RWPE1 (cell line): ENCODE data around the gene UST.
"Not testable (repeated sequence)": the region's sequence is repeated elsewhere in the genome, so short reads cannot be mapped to it uniquely, and the experiment has no call there.

Experiments used
- CTCF ChIA-PET: fragments of 350-600 bp; sonication (Branson Sonifier 250); formaldehyde crosslinking; extraction: SDS; loops from one replicate; lab custom pipeline; 2021; lab: Yijun Ruan, JAX
- POLR2A ChIA-PET: fragments of 400-600 bp; formaldehyde crosslinking; extraction: SDS; loops from one replicate; lab custom pipeline; 2020; ENCODE audit warnings: antibody characterized with exemption; ENCODE audit not compliant: low non-redundant PET; lab: Yijun Ruan, JAX
- DNase-seq: peaks from one replicate; pipeline ENCODE4 v3.0.0; 2012; ENCODE audit warnings: low spot score
- H3K27ac ChIP-seq: fragments of 450-650 bp; 2 replicates; pipeline ENCODE4 v1.5.1; 2017
- TF ChIP-seq, protein P1 (sequence below): fragments of 450-650 bp; conservative IDR thresholded peaks from 2 replicates; pipeline ENCODE4 v1.5.1; 2017; ENCODE audit warnings: low read depth, mild to moderate bottlenecking

Gene UST

DNA sequence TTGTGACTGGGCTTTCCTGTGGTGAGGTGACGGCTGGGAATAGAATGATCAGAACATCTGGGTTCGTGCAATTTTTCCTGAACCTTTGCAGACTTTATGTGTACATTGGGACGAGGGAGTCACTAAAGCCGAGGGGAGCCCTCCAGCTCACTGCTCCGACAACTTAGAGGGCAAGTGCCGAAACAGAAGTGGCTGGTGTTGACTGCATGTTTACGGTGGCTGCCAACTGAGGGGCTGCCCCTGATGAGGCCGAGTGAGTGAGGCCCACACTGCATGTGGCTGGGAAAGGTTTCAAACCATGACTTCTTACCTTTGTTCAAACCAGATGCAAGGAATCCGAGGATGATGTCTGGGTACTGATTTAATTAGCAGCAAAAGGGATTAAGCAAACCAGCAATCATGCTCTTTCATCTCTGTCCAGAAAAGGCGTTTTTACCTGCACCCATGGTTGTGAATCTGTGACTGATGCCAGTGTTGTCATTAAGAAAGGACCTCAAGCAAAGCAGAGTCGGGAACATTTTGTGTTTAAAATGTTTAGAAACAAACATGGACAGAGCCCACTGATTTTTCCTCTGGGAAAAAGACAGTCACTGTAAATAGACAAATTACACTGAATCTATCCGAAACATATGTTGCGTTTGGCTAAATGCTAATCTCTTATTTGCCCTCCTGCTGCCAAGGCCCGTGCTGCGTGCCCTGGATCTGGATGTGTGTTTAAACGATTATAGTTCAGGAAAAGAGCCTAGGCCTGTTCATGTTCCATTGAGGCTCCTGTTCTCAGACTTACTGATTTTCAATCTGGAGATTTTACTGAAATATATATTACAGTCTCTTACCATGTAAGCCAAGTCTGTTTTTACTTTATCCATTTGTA is 105.1 kb downstream of the UST start:
- TF ChIP-seq, protein P1, sequence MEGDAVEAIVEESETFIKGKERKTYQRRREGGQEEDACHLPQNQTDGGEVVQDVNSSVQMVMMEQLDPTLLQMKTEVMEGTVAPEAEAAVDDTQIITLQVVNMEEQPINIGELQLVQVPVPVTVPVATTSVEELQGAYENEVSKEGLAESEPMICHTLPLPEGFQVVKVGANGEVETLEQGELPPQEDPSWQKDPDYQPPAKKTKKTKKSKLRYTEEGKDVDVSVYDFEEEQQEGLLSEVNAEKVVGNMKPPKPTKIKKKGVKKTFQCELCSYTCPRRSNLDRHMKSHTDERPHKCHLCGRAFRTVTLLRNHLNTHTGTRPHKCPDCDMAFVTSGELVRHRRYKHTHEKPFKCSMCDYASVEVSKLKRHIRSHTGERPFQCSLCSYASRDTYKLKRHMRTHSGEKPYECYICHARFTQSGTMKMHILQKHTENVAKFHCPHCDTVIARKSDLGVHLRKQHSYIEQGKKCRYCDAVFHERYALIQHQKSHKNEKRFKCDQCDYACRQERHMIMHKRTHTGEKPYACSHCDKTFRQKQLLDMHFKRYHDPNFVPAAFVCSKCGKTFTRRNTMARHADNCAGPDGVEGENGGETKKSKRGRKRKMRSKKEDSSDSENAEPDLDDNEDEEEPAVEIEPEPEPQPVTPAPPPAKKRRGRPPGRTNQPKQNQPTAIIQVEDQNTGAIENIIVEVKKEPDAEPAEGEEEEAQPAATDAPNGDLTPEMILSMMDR = no peak
- DNase-seq = no peak
- CTCF ChIA-PET = no interaction called here
- POLR2A ChIA-PET = no interaction called here
- no peak overlapping the region for H3K27ac ChIP-seq

DNA sequence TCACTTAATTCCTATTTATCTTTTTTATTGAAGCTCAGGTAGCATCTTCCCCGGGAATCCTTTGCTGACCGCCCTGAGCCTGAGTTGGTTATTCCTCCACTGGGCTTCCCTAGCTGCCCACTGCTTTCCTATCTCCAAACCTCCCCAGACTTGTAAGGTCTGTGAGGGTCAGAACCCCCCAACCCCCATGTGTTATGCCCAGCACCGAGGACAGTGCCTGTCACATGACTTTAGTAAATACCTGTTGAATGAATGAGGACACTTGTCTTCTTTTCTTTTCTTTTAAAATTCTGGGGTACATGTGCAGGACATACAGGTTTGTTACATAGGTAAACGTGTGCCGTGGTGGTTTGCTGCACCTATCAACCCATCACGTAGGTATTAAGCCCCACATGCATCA is 105.9 kb downstream of the UST start:
- ChIA-PET CTCF (no interaction called here), POLR2A (no interaction called here)
- DNase-seq = no peak
- H3K27ac ChIP-seq = no peak overlapping the region
- TF ChIP-seq, protein P1 = no peak

DNA sequence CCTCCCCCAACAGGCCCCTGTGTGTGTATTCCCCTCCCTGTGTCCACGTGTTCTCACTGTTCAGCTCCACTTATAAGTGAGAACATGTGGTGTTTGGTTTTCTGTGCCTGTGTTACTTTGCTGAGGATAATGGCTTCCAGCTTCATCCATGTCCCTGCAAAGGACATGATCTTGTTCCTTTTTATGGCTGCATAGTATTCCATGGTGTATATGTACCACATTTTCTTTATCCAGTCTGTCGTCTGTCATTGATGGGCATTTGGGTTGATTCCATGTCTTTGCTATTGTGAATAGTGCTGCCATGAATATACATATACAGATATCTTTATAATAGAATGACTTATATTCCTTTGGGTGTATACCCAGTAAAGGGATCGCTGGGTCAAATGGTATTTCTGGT is 106.3 kb downstream of the UST start:
- CTCF ChIA-PET, POLR2A ChIA-PET, H3K27ac ChIP-seq, DNase-seq: not testable (repeated sequence)

DNA sequence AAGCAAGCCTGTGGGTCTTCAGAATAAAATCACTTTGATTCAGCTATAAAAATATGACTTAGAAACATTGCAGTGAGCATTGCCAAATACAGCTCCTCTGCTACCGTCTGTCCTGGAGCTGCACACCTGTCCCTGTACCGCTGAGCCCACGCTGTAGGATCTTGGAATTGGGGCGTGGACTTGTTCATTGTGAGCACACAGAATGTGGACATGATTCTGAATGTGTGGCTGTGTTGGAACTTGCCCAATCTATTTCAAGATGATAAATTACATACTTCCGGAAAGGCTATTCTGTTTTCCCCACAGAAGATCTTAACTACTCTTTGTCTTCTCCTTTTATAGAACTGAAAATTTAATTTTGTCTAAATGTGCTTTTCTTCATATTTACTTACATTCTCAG is 107.3 kb downstream of the UST start:
- CTCF ChIA-PET = no interaction called here
- TF ChIP-seq, protein P1 = no peak
- POLR2A ChIA-PET = no interaction called here
- H3K27ac ChIP-seq = no peak overlapping the region
- peak; percentile 56 for DNase-seq

DNA sequence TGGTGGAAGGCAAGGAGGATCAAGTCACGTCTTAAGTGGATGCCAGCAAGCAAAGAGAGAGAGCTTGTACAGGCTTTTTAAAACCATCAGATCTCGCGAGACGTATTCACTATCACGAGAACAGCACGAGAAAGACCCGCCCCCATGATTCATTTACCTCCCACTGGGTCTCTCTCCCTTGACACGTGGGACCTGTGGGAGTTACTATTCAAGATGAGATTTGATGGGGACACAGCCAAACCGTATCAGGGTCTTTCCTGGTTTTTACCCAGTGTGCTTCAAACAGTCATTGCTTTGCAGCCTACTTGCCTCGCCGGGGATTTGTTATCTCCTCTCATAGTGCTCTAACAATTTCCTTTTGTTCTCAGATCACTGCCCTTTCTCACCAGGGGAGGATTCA is 108.2 kb downstream of the UST start:
- H3K27ac ChIP-seq = no peak overlapping the region
- CTCF ChIA-PET = interaction anchor here (0.6 kb wide), 1 partner anchor 163 kb away, joined by 3 read pairs; no protein-coding TSS in a partner anchor
- POLR2A ChIA-PET = no interaction called here
- TF ChIP-seq, protein P1 = no peak
- no peak for DNase-seq

DNA sequence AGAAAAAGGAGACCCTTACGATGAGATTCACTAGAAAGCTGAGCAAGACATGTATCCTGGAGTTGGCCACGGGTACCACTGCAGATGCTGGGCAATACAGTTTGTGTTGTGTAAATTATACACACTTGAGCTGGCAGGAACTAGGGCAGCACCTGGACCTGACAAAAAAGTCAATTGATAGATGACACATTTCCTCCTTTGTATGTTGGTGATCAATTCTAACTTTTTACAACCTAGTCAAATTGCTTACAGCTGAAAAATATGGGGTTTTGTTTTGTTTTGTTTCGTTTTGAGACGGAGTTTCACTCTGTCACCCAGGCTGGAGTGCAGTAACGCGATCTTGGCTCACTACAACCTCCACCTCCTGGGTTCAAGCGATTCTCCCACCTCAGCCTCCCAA is 108.9 kb downstream of the UST start:
- ChIA-PET POLR2A (no interaction called here), CTCF (no interaction called here)
- TF ChIP-seq, protein P1 = no peak
- H3K27ac ChIP-seq = no peak overlapping the region
- no peak for DNase-seq

DNA sequence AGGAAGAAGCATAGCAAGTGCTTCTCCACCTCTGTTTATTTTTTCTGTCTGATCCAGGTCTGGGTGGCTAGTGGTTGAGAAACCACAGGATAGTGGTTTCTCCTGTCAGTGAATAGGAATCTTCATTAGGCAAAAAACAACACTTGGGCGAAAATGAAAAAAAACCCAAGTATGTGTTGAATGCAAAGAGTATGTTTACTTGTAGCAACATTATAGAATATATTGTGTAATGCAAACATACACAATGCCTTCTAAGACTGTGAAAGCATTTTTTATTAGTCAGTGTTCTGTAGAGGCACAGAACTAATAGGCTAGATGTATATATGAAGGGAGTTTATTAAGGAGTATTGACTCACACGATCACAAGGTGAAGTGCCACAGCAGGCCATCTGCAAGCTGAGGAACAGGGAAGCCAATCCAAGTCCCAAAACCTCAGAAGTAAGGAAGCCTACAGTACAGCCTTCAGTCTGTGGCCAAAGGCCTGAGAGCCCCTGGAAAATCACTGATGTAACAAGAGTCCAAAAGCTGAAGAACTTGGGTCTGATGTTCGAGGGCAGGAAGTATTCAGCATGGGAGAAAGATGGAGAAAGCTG is 111.1 kb downstream of the UST start:
- ChIA-PET CTCF (interaction anchor here (0.7 to 1.0 kb wide), 2 partner anchors 35 to 313 kb away, joined by 4 to 6 read pairs; no protein-coding TSS in a partner anchor), POLR2A (no interaction called here)
- TF ChIP-seq, protein P1 = no peak
- H3K27ac ChIP-seq = no peak overlapping the region
- DNase-seq = peak; percentile 30

DNA sequence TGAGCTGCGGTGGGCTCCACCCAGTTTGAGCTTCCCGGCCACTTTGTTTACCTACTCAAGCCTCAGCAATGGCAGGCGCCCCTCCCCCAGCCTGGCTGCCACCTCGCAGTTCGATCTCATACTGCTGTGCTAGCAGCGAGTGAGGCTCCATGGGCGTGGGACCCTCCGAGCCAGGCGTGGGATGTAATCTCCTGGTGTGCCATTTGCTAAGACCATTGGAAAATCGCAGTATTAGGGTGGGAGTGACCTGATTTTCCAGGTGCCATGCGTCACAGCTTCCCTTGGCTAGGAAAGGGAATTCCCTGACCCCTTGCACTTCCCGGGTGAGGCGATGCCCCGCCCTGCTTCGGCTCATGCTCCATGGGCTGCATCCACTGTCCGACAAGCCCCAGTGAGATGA is 117.3 kb downstream of the UST start:
- H3K27ac ChIP-seq, DNase-seq, POLR2A ChIA-PET, CTCF ChIA-PET: not testable (repeated sequence)
